CD4-positive, CD25-positive, alpha-beta regulatory T cell (primary cell): ENCODE results near the gene CCNL2. TPM values are rescaled to one million over a fixed set of nuclear protein-coding genes. Genes with fewer than 3 reads are reported as not detected.

Experiments
- polyA plus RNA-seq, 4 donors: library from polyadenylated mRNA; unstranded; fragments of 300-500 nt; fragmentation: Illumina TruSeq; gene quantifications; one replicate each; pipeline ENCODE4 v1.2.3, GENCODE V29; 2021
- total RNA-seq: library from RNA; stranded (reverse); gene quantifications from one replicate; pipeline ENCODE4 v1.2.3, GENCODE V29; 2022

Gene CCNL2
- total and polyA plus RNA-seq, 5 donors from 2014 or later: 17.6 to 287 (median 21.6) TPM

Other genes starting within 250 kb of the CCNL2 start
- gene TTLL10, start 225.5 kb downstream of the CCNL2 start, total RNA-seq: not detected
- not detected for gene TTLL10, start 225.5 kb downstream of the CCNL2 start, polyA plus RNA-seq
- 47.8 TPM for gene TNFRSF18, start 192.7 kb downstream of the CCNL2 start, total RNA-seq
- 10 to 100 TPM; 17.4 to 54.5 (median 25.2) TPM for gene TNFRSF18, start 192.7 kb downstream of the CCNL2 start, polyA plus RNA-seq
- 65.8 TPM for gene TNFRSF4, start 185.2 kb downstream of the CCNL2 start, total RNA-seq
- 10 to 100 TPM; 19.0 to 50.2 (median 32.2) TPM for gene TNFRSF4, start 185.2 kb downstream of the CCNL2 start, polyA plus RNA-seq
- 165 TPM for gene SDF4, start 167.3 kb downstream of the CCNL2 start, total RNA-seq
- gene SDF4, start 167.3 kb downstream of the CCNL2 start, polyA plus RNA-seq: 100 to 1,000 TPM in 2 of 4 donors, 10 to 100 TPM in 2; 70.3 to 113 (median 91.6) TPM
- gene B3GALT6, start 167.1 kb downstream of the CCNL2 start, total RNA-seq: 10.0 TPM
- gene B3GALT6, start 167.1 kb downstream of the CCNL2 start, polyA plus RNA-seq: 10 to 100 TPM in 1 of 4 donors, 1 to 10 TPM in 3; 4.0 to 11.5 (median 7.3) TPM
- gene C1QTNF12, start 152.6 kb downstream of the CCNL2 start, total RNA-seq: 6.2 TPM
- under 1 TPM in 1 of 4 donors, not detected in 3; 0.39 TPM for gene C1QTNF12, start 152.6 kb downstream of the CCNL2 start, polyA plus RNA-seq
- gene UBE2J2, start 125.5 kb downstream of the CCNL2 start, total RNA-seq: 56.4 TPM
- 10 to 100 TPM; 72.9 to 97.5 (median 85.4) TPM for gene UBE2J2, start 125.5 kb downstream of the CCNL2 start, polyA plus RNA-seq
- gene SCNN1D, start 118.9 kb downstream of the CCNL2 start, total RNA-seq: 4.0 TPM
- not detected for gene SCNN1D, start 118.9 kb downstream of the CCNL2 start, polyA plus RNA-seq
- gene ACAP3, start 91.4 kb downstream of the CCNL2 start, total RNA-seq: 75.5 TPM
- gene ACAP3, start 91.4 kb downstream of the CCNL2 start, polyA plus RNA-seq: 1 to 10 TPM; 2.7 to 9.0 (median 4.1) TPM
- gene PUSL1, start 90.7 kb downstream of the CCNL2 start, total RNA-seq: 18.3 TPM
- gene PUSL1, start 90.7 kb downstream of the CCNL2 start, polyA plus RNA-seq: 10 to 100 TPM; 17.7 to 21.0 (median 19.1) TPM
- 138 TPM for gene INTS11, start 74.7 kb downstream of the CCNL2 start, total RNA-seq
- 10 to 100 TPM; 66.2 to 74.0 (median 67.8) TPM for gene INTS11, start 74.7 kb downstream of the CCNL2 start, polyA plus RNA-seq
- gene CPTP, start 74.5 kb downstream of the CCNL2 start, total RNA-seq: 27.0 TPM
- 10 to 100 TPM; 21.4 to 40.1 (median 32.6) TPM for gene CPTP, start 74.5 kb downstream of the CCNL2 start, polyA plus RNA-seq
- gene TAS1R3, start 68.1 kb downstream of the CCNL2 start, total RNA-seq: 2.0 TPM
- gene TAS1R3, start 68.1 kb downstream of the CCNL2 start, polyA plus RNA-seq: under 1 TPM in 2 of 4 donors, not detected in 2; 0.06 to 0.11 TPM
- gene DVL1, start 49.9 kb downstream of the CCNL2 start, total RNA-seq: 40.0 TPM
- gene DVL1, start 49.9 kb downstream of the CCNL2 start, polyA plus RNA-seq: 1 to 10 TPM in 1 of 4 donors, under 1 TPM in 3; 0.43 to 1.1 (median 0.82) TPM
- gene MXRA8, start 40.8 kb downstream of the CCNL2 start, total RNA-seq: 0.17 TPM
- gene MXRA8, start 40.8 kb downstream of the CCNL2 start, polyA plus RNA-seq: not detected
- gene AURKAIP1, start 24.1 kb downstream of the CCNL2 start, total RNA-seq: 76.0 TPM
- 100 to 1,000 TPM; 145 to 190 (median 164) TPM for gene AURKAIP1, start 24.1 kb downstream of the CCNL2 start, polyA plus RNA-seq
- gene MRPL20, start 8.0 kb upstream of the CCNL2 start, total RNA-seq: 83.4 TPM
- 100 to 1,000 TPM; 162 to 188 (median 178) TPM for gene MRPL20, start 8.0 kb upstream of the CCNL2 start, polyA plus RNA-seq
- not detected for gene ANKRD65, start 21.9 kb upstream of the CCNL2 start, total RNA-seq
- gene ANKRD65, start 21.9 kb upstream of the CCNL2 start, polyA plus RNA-seq: under 1 TPM in 1 of 4 donors, not detected in 3; 0.14 TPM
- not detected for gene VWA1, start 36.4 kb upstream of the CCNL2 start, total RNA-seq
- gene VWA1, start 36.4 kb upstream of the CCNL2 start, polyA plus RNA-seq: not detected
- 3.4 TPM for gene ATAD3C, start 50.4 kb upstream of the CCNL2 start, total RNA-seq
- gene ATAD3C, start 50.4 kb upstream of the CCNL2 start, polyA plus RNA-seq: 1 to 10 TPM in 3 of 4 donors, under 1 TPM in 1; 0.65 to 4.2 (median 2.3) TPM
- gene ATAD3B, start 72.4 kb upstream of the CCNL2 start, total RNA-seq: 39.4 TPM
- 1 to 10 TPM; 2.3 to 5.2 (median 3.0) TPM for gene ATAD3B, start 72.4 kb upstream of the CCNL2 start, polyA plus RNA-seq
- 20.0 TPM for gene ATAD3A, start 112.8 kb upstream of the CCNL2 start, total RNA-seq
- gene ATAD3A, start 112.8 kb upstream of the CCNL2 start, polyA plus RNA-seq: 1 to 10 TPM; 6.2 to 8.1 (median 7.5) TPM
- not detected for gene TMEM240, start 141.3 kb upstream of the CCNL2 start, total RNA-seq
- gene TMEM240, start 141.3 kb upstream of the CCNL2 start, polyA plus RNA-seq: not detected
- 104 TPM for gene SSU72, start 175.5 kb upstream of the CCNL2 start, total RNA-seq
- gene SSU72, start 175.5 kb upstream of the CCNL2 start, polyA plus RNA-seq: 100 to 1,000 TPM; 185 to 279 (median 217) TPM
- gene FNDC10, start 200.8 kb upstream of the CCNL2 start, total RNA-seq: 0.96 TPM
- under 1 TPM; 0.21 to 0.37 (median 0.29) TPM for gene FNDC10, start 200.8 kb upstream of the CCNL2 start, polyA plus RNA-seq
- gene MIB2, start 216.2 kb upstream of the CCNL2 start, total RNA-seq: 58.2 TPM
- 10 to 100 TPM; 15.9 to 20.6 (median 19.0) TPM for gene MIB2, start 216.2 kb upstream of the CCNL2 start, polyA plus RNA-seq
- gene MMP23B, start 232.8 kb upstream of the CCNL2 start, total RNA-seq: 4.1 TPM
- under 1 TPM in 2 of 4 donors, not detected in 2; 0.18 to 0.21 TPM for gene MMP23B, start 232.8 kb upstream of the CCNL2 start, polyA plus RNA-seq